Natural killer cell (primary cell): Measurements from ENCODE around the gene TSC22D1. TPM values are rescaled to one million over a fixed set of nuclear protein-coding genes. Genes with fewer than 3 reads are reported as not detected.

Experiments
- ATAC-seq, 3 donors: fragments of 150-1000 bp in 2 of 3; fragments of 200-7000 bp in 1 of 3; cut with Tn5 transposase; 1 replicate in 1 of 3; 2 replicates in 2 of 3; pipeline ENCODE4 v1.10.0; 2021; ENCODE audit warnings: mild to moderate bottlenecking in 2 of 3, moderate library complexity in 2 of 3
- DNase-seq, 2 donors: peaks; one replicate each; pipeline versions ENCODE4 v3.0.0 to v3.0.0-alpha.2; 2013 to 2021; ENCODE audit warnings: mixed read lengths in 1 of 2
- H3K27ac ChIP-seq: one replicate; pipeline ENCODE4 v1.5.1; 2013; ENCODE audit warnings: mild to moderate bottlenecking, low read length
- H3K27me3 ChIP-seq: one replicate; pipeline ENCODE4 v1.6.1; 2013; ENCODE audit warnings: low read length; ENCODE audit not compliant: control insufficient read depth, insufficient read depth
- H3K36me3 ChIP-seq: one replicate; pipeline ENCODE4 v1.6.1; 2013; ENCODE audit warnings: low read length; ENCODE audit not compliant: control insufficient read depth, insufficient read depth
- H3K4me1 ChIP-seq: one replicate; pipeline ENCODE4 v1.6.1; 2013; ENCODE audit warnings: low read length; ENCODE audit not compliant: control insufficient read depth, insufficient read depth
- H3K4me3 ChIP-seq: one replicate; pipeline ENCODE4 v1.5.1; 2013; ENCODE audit warnings: low read length
- H3K9me3 ChIP-seq: one replicate; pipeline ENCODE4 v1.6.1; 2013; ENCODE audit warnings: low read length; ENCODE audit not compliant: control insufficient read depth, insufficient read depth
- H3K27ac Mint-ChIP-seq, 2 donors: one replicate each; pipeline ENCODE4 v1.8.0; 2022; ENCODE audit warnings: mild to moderate bottlenecking in 2 of 2, mixed read lengths in 2 of 2, moderate library complexity in 1 of 2
- H3K27me3 Mint-ChIP-seq, 2 donors: one replicate each; pipeline ENCODE4 v1.8.0; 2022; ENCODE audit warnings: low read depth in 2 of 2, mixed read lengths in 2 of 2
- H3K36me3 Mint-ChIP-seq: one replicate; pipeline ENCODE4 v1.8.0; 2022; ENCODE audit warnings: mixed read lengths
- H3K4me1 Mint-ChIP-seq, 2 donors: one replicate each; pipeline ENCODE4 v1.8.0; 2022; ENCODE audit warnings: mixed read lengths in 2 of 2
- H3K4me3 Mint-ChIP-seq: one replicate; pipeline ENCODE4 v1.8.0; 2022; ENCODE audit warnings: mild to moderate bottlenecking, moderate library complexity, mixed read lengths
- H3K9me3 Mint-ChIP-seq, 2 donors: one replicate each; pipeline ENCODE4 v1.8.0; 2022; ENCODE audit warnings: mixed read lengths in 2 of 2
- CTCF ChIP-seq: fragments of 200-600 bp; IDR thresholded peaks from one replicate; pipeline ENCODE4 v1.8.0; 2022; ENCODE audit warnings: antibody characterized with exemption
- WGBS: methylation state at CpG from one replicate; pipeline ENCODE4 v1.1.7; 2013; ENCODE audit warnings: missing lambda C conversion rate; ENCODE audit not compliant: insufficient coverage; 5-methylcytosine and 5-hydroxymethylcytosine counted together
- intact Hi-C: fragments of 100-400 bp; cut with micrococcal nuclease; formaldehyde crosslinking; loops from one replicate; pipeline ENCODE4 v1.14.2; 2022
- total RNA-seq, 4 donors: library from RNA; stranded (reverse); fragments of 120-200 nt in 1 of 4; gene quantifications; one replicate each; pipeline versions ENCODE4 v1.2.3 to v1.2.4, GENCODE V29; 2013 to 2022

TSC22D1 gene
- total RNA-seq, 3 donors from 2014 or later (not counting 1 experiment from before 2014, with no cell fraction given): 44.3 to 54.4 (median 44.6) TPM

DNA sequence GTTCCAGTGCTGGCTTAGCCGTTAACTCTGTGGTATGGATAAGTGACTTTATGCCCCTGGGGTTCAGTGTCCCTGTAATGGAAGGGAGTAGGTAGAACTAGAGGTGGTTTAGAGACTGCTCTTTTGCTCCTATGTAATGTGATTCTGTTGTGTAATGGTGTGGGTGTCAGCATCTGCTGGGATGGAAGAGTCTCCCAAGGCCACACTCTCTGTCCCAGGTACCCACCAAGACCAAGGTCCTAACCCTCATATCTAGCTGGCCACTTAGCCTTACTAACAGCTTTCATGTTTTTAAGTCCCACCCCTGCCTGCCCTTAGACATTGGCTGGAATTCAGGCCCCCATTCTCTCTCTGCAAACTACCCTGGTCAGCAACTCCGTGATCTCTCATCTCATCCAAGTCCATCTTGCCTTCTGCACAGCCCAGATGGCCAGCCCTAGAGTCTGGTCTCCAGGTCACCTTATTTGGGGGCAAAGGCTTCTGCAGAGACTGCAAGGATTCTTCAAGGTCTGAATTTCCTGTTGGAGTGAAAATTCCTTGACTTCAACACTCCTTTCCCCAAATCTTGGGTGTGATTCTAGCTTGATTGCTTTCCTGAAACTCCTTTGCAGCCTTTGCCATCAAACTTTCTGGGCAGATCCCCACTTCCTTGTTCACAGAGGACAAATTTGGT lies 154.1 kb downstream of the TSC22D1 start:
- no peak for ATAC-seq
- Histone ChIP-seq H3K27ac (no peak overlapping the region), H3K4me3 (no peak overlapping the region), H3K27me3 (no peaks in the 10 kb centered on the region), H3K4me1 (no peaks in the 10 kb centered on the region), H3K9me3 (no peaks in the 10 kb centered on the region), H3K36me3 (no peaks in the 10 kb centered on the region)
- WGBS: 88% methylated on average over 1 of the region's 2 CpGs
- no peak for DNase-seq
- intact Hi-C loops: no loop called here
- Mint-ChIP-seq H3K4me3 (no peak overlapping the region), H3K36me3 (no peaks in the 10 kb centered on the region), H3K4me1 (no peaks in the 10 kb centered on the region), H3K9me3 (no peaks in the 10 kb centered on the region), H3K27me3 (peaks cover 18 to 23% of the 10 kb centered on the region in 2 donors), H3K27ac (no peak overlapping the region)
- no peak for TF ChIP-seq CTCF

DNA sequence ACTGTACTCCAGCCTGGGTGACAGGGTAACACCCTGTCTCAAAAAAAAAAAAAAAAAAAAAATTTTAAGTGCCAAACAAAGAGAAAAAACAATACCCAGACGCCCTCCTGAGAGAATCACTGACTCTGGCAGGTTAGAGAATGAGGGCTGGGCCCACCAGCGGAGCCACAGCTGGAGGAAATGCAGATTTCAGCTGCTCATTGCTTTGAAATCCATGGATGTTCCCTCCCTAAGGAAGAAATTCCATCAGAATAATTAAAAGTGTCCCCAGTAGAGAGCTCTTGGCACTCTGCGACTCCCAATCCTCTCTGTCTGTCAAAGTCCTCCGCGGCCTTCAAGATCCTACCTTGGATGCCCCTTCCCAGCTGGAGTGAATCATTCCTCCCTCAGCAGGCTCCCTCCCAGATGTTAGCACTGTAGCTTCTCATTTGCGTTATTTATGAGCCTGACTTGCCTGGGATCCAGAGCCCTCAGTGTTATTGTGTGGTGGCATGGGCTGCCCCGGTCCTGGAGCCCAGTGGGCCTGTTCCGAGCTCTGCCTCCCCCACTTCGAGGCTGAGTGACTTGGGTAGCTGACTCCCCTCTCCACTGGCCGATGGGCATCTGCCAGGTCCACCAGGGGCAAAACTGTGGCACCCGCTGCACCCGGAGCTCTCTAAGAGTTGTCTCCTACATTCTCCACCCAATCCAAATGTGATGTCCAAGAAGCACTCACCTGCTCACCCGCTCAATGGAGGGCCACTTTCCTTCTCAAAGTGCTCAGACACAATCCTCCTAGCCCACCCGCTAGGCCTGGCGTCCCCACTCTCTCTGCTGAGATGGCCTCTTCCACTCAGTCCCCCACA lies 155.5 kb downstream of the TSC22D1 start:
- Histone ChIP-seq H3K4me1 (no peaks in the 10 kb centered on the region), H3K4me3 (no peak overlapping the region), H3K27ac (no peak overlapping the region), H3K27me3 (no peaks in the 10 kb centered on the region), H3K36me3 (no peaks in the 10 kb centered on the region), H3K9me3 (no peaks in the 10 kb centered on the region)
- Mint-ChIP-seq H3K4me1 (no peaks in the 10 kb centered on the region), H3K27me3 (peaks cover 21 to 23% of the 10 kb centered on the region in 2 donors), H3K36me3 (no peaks in the 10 kb centered on the region), H3K27ac (no peak overlapping the region), H3K4me3 (no peak overlapping the region), H3K9me3 (no peaks in the 10 kb centered on the region)
- WGBS: 90% methylated on average over 15 of the region's 15 CpGs
- ATAC-seq (no peak), DNase-seq (no peak)
- intact Hi-C loops: no loop called here
- TF ChIP-seq CTCF: no peak

GRCh38 chr13:44417876-44418275 lies 158.3 kb downstream of the TSC22D1 start:
- no peak for TF ChIP-seq CTCF
- Mint-ChIP-seq H3K36me3 (no peaks in the 10 kb centered on the region), H3K27me3 (peaks cover 6 to 14% of the 10 kb centered on the region in 2 donors), H3K27ac (no peak overlapping the region), H3K9me3 (no peaks in the 10 kb centered on the region), H3K4me1 (no peaks in the 10 kb centered on the region), H3K4me3 (no peak overlapping the region)
- no peak for DNase-seq
- H3K4me3 ChIP-seq: no peak overlapping the region
- no peak for ATAC-seq
- no peaks in the 10 kb centered on the region for H3K9me3 ChIP-seq
- H3K27ac ChIP-seq: no peak overlapping the region
- H3K27me3 ChIP-seq: no peaks in the 10 kb centered on the region
- H3K4me1 ChIP-seq: no peaks in the 10 kb centered on the region
- 61% methylated on average over 7 of the region's 7 CpGs for WGBS
- intact Hi-C loops: no loop called here
- no peaks in the 10 kb centered on the region for H3K36me3 ChIP-seq
